Endothelial cell of umbilical vein (primary cell): Measurements from ENCODE around the gene SPHK2.

Source experiments
- CTCF ChIP-seq, 2 donors: IDR thresholded peaks; 1 replicate in 1 of 2; 2 replicates in 1 of 2; pipeline ENCODE4 v1.5.1; 2011; ENCODE audit warnings: low read length in 2 of 2, mild to moderate bottlenecking in 2 of 2, moderate library complexity in 2 of 2, control low read depth in 1 of 2, inconsistent platforms in 1 of 2, low read depth in 1 of 2; ENCODE audit not compliant: insufficient read depth in 1 of 2; ENCODE audit errors: extremely low read depth in 1 of 2
- EZH2 ChIP-seq: IDR thresholded peaks from 2 replicates; pipeline ENCODE4 v1.6.1; 2012; ENCODE audit warnings: borderline replicate concordance, low read depth, mild to moderate bottlenecking, moderate library complexity, low read length, inconsistent platforms; ENCODE audit not compliant: severe bottlenecking
- FOS ChIP-seq: IDR thresholded peaks from 2 replicates; pipeline ENCODE4 v1.6.1; 2011; ENCODE audit warnings: mild to moderate bottlenecking, low read length, moderate library complexity, borderline replicate concordance; ENCODE audit not compliant: insufficient read depth
- GATA2 ChIP-seq: IDR thresholded peaks from 2 replicates; pipeline ENCODE4 v1.7.0; 2011; ENCODE audit warnings: low read depth, mild to moderate bottlenecking, moderate library complexity, mixed read lengths, low read length; ENCODE audit not compliant: insufficient read length, insufficient read depth
- JUN ChIP-seq: IDR thresholded peaks from 2 replicates; pipeline ENCODE4 v1.6.1; 2011; ENCODE audit warnings: borderline replicate concordance, low read depth; ENCODE audit not compliant: insufficient read length, insufficient read depth
- MAX ChIP-seq: IDR thresholded peaks from 2 replicates; pipeline ENCODE4 v1.6.1; 2011; ENCODE audit not compliant: insufficient read depth, insufficient read length
- MYC ChIP-seq: IDR thresholded peaks from one replicate; pipeline ENCODE4 v1.6.1; 2011; ENCODE audit warnings: mild to moderate bottlenecking, low read depth, low read length
- POLR2A ChIP-seq: IDR thresholded peaks from 2 replicates; pipeline ENCODE4 v1.6.1; 2012; ENCODE audit warnings: low read depth, mild to moderate bottlenecking, control low read depth, low read length
- POLR2AphosphoS5 ChIP-seq: IDR thresholded peaks from 2 replicates; pipeline ENCODE4 v1.6.1; 2012; ENCODE audit warnings: low read depth, mild to moderate bottlenecking, control low read depth, low read length, moderate library complexity; ENCODE audit not compliant: insufficient read depth

GRCh38 chr19:48660852-48661710 is 41.8 kb downstream of the SPHK2 start:
- TF ChIP-seq CTCF (IDR thresholded peaks at IDR 0.05; ENCODE audit: extremely low read depth in 1 of 2, insufficient read depth in 1 of 2, low read depth in 1 of 2, low read length in 2 of 2): no peak
- TF ChIP-seq POLR2AphosphoS5: no peak
- no peak for TF ChIP-seq POLR2A
- TF ChIP-seq MAX: no peak
- TF ChIP-seq MYC: no peak
- TF ChIP-seq EZH2: no peak
- TF ChIP-seq FOS: peak; percentile 60
- peak; percentile 58 for TF ChIP-seq JUN
- no peak for TF ChIP-seq GATA2
